Pancreas (tissue), 10 donors: ENCODE measurements around the gene MAPK14. TPM values are rescaled to one million over a fixed set of nuclear protein-coding genes. Genes with fewer than 3 reads are reported as not detected.

ENCODE experiments used
- ATAC-seq, 4 donors: fragments of 200-7000 bp; cut with Tn5 transposase; one replicate each; pipeline versions ENCODE4 v1.8.0 to v1.9.1; 2020; ENCODE audit warnings: mild to moderate bottlenecking in 4 of 4, moderate library complexity in 4 of 4
- DNase-seq, 6 donors: peaks; one replicate each; pipeline ENCODE4 v3.0.0-alpha.2; 2020
- FAIRE-seq: peaks from 2 replicates; lab custom pipeline; 2012; peaks lifted over from hg19 to GRCh38; lab: Jason Lieb, UNC
- H3K27ac ChIP-seq, 4 donors: fragments of 200-600 bp; sonication (generic); 1 replicate in 3 of 4; 2 replicates in 1 of 4; pipeline versions ENCODE4 v1.5.0 to v1.8.0; 2020
- H3K27me3 ChIP-seq, 4 donors: fragments of 200-600 bp; one replicate each; pipeline ENCODE4 v1.8.0; 2021
- H3K36me3 ChIP-seq, 3 donors: fragments of 200-600 bp; sonication (generic) in 1 of 3; one replicate each; pipeline versions ENCODE4 v1.5.0 to v1.8.0; 2020 to 2021
- H3K4me1 ChIP-seq, 3 donors: fragments of 200-600 bp; one replicate each; pipeline ENCODE4 v1.8.0; 2021
- H3K4me3 ChIP-seq, 4 donors: fragments of 200-600 bp; sonication (generic) in 2 of 4; one replicate each; pipeline versions ENCODE4 v1.5.0 to v1.8.0; 2020 to 2021
- H3K9me3 ChIP-seq, 4 donors: fragments of 200-600 bp; one replicate each; pipeline ENCODE4 v1.8.0; 2021
- WGBS, 2 donors: extraction: QIAGEN DNeasy Blood & Tissue Kit; methylation state at CpG; one replicate each; pipeline ENCODE4 v1.1.7; 2013; 5-methylcytosine and 5-hydroxymethylcytosine counted together
- intact Hi-C, 3 donors: fragments of 100-400 bp; cut with DNase I; formaldehyde crosslinking; loops; one replicate each; pipeline versions ENCODE4 v1.11.1 to v1.14.2; 2022
- polyA plus RNA-seq, 2 donors: library from polyadenylated mRNA; stranded (reverse); fragments of 200-250 nt; gene quantifications; one replicate each; pipeline ENCODE4 v1.2.3, GENCODE V29; 2013
- total RNA-seq, 6 donors: library from RNA; stranded (reverse); fragmentation: NEBNext Ultra II Directional in 4 of 6; extraction: Animal tissue kit (Norgen Biotek cat#: 25700) in 4 of 6; gene quantifications; one replicate each; pipeline versions ENCODE4 v1.2.1 to v1.2.4, GENCODE V29; 2021 to 2023
- TF ChIP-seq, protein P1 (sequence below), 4 donors: fragments of 200-600 bp; sonication (generic) in 3 of 4; IDR thresholded peaks; one replicate each; pipeline versions ENCODE4 v1.5.0 to v1.8.0; 2021; ENCODE audit warnings: antibody characterized with exemption in 4 of 4
- donor health status: healthy with polysubstance abuse.
- donor health status: DM: no; HTN: no; CAD: no; lungs with moderate emphysema.
- donor health status: DM: no; HTN: no; CAD: no.
- donor health status: control.
- donor health status: control.
- donor health status: Bipolar disorder and iron deficiency.
- donor health status: DM: yes; HTN: yes; CAD: no.
- donor health status: DM: no; HTN: no; CAD: no.
- donor health status: DM: no; HTN: no; CAD: no.
- donor health status: DM: yes; HTN: yes; CAD: no.

MAPK14 gene
- total and polyA plus RNA-seq, 8 donors, result 6.8 to 29.9 (median 16.6) TPM

DNA sequence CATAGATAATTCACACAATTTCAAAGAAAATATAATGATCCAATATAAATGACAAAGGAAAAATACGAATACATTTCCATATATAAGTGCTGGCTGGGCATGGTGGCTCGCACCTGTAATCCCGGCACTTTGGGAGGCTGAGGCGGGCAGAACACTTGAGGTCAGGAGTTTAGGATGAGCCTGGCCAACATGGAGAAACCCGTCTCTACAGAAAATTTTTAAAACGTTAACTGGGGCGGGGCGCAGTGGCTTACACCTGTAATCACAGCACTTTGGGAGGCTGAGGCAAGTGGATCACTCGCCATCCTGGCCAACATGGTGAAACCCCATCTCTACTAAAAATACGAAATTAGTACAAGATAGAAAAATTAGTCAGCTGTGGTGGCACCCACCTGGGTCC is 87.8 kb downstream of the MAPK14 start:
- Histone ChIP-seq H3K36me3 (peaks cover 0 to 11% (median 0%) of the 10 kb centered on the region in 3 donors), H3K27me3 (no peaks in the 10 kb centered on the region), H3K4me3 (no peak overlapping the region), H3K4me1 (peaks cover 0 to 7% (median 0%) of the 10 kb centered on the region in 3 donors), H3K27ac (no peak overlapping the region), H3K9me3 (no peaks in the 10 kb centered on the region)
- no peak for FAIRE-seq
- TF ChIP-seq, protein P1, sequence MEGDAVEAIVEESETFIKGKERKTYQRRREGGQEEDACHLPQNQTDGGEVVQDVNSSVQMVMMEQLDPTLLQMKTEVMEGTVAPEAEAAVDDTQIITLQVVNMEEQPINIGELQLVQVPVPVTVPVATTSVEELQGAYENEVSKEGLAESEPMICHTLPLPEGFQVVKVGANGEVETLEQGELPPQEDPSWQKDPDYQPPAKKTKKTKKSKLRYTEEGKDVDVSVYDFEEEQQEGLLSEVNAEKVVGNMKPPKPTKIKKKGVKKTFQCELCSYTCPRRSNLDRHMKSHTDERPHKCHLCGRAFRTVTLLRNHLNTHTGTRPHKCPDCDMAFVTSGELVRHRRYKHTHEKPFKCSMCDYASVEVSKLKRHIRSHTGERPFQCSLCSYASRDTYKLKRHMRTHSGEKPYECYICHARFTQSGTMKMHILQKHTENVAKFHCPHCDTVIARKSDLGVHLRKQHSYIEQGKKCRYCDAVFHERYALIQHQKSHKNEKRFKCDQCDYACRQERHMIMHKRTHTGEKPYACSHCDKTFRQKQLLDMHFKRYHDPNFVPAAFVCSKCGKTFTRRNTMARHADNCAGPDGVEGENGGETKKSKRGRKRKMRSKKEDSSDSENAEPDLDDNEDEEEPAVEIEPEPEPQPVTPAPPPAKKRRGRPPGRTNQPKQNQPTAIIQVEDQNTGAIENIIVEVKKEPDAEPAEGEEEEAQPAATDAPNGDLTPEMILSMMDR (IDR thresholded peaks at IDR 0.05), result no peak
- WGBS, 2 donors, result 97% methylated on average over 10 of the region's 10 CpGs
- ATAC-seq, result no peak
- no peak for DNase-seq
- intact Hi-C loops, result no loop called here

DNA sequence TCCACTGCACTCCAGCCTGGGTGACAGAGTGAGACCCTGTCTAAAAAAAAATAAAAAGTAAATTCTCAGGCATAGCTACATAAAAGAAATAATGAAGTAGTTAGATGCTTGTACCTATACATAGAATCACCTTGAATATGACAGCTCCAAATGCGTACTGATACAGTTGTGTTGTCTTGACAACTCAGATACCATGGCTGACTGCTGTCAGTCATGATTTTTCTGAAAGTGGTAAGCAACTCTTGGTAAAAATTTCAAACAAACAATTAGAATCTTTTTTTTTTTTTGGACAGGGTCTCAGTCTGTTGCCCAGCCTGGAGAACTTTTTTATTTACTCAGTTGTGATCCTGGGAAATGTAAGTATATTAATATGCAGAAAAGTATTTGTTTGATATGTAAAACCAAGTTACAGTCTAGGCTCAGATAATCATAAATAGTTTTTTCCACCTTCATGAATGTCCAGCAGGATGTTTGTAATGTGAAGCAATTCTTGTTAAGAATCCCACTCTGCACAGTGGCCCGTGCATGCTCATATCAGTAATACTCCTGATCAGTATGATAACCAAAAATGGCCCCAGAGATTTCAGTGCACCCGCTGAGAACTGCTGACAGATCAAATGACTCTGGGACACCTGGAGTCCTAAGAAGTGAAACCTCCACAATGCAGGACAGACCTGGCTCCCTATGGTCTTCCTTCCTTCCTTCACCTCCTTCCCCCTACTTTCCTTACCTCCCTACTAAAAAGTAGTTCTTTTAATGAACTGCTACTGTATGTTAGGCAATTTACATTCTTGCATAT is 88.7 kb downstream of the MAPK14 start:
- 44 to 55% methylated on average over 3 of the region's 3 CpGs for WGBS, 2 donors
- peaks cover 0 to 7% (median 0%) of the 10 kb centered on the region in 3 donors for H3K4me1 ChIP-seq
- TF ChIP-seq, protein P1 (IDR thresholded peaks at IDR 0.05), result no peak
- no peak for ATAC-seq
- no peak for DNase-seq
- no peak overlapping the region for H3K27ac ChIP-seq
- H3K4me3 ChIP-seq, result no peak overlapping the region
- H3K27me3 ChIP-seq, result no peaks in the 10 kb centered on the region
- no peaks in the 10 kb centered on the region for H3K9me3 ChIP-seq
- FAIRE-seq, result no peak
- H3K36me3 ChIP-seq, result peaks cover 0 to 7% (median 0%) of the 10 kb centered on the region in 3 donors
- intact Hi-C loops, result no loop called here

DNA sequence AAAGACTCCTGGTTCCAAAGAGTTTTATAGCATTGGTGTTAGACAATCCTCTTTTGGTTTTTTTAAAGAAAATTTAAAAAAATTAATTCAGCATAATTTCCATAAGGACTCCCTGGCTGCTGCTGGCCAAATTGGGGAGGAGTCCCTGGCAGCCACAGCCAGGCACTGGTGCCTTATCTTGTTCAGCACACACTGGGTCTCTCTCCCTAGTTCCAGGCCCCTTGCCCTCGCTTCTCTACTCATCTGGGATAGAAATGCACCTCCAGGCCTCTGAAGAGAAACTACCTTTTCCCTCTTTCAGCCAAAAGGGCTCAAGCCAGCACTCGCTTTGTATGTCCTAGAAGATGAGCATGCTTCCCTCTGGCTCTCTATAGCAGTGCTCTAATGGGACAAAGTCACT is 89.3 kb downstream of the MAPK14 start:
- peaks cover 0 to 7% (median 0%) of the 10 kb centered on the region in 3 donors for H3K4me1 ChIP-seq
- FAIRE-seq, result no peak
- H3K9me3 ChIP-seq, result no peaks in the 10 kb centered on the region
- TF ChIP-seq, protein P1 (IDR thresholded peaks at IDR 0.05), result no peak
- H3K27me3 ChIP-seq, result no peaks in the 10 kb centered on the region
- peaks cover 0 to 7% (median 0%) of the 10 kb centered on the region in 3 donors for H3K36me3 ChIP-seq
- DNase-seq, result no peak
- intact Hi-C loops, result no loop called here
- 89 to 95% methylated on average over 2 of the region's 2 CpGs for WGBS, 2 donors
- no peak overlapping the region for H3K4me3 ChIP-seq
- no peak for ATAC-seq
- no peak overlapping the region for H3K27ac ChIP-seq

DNA sequence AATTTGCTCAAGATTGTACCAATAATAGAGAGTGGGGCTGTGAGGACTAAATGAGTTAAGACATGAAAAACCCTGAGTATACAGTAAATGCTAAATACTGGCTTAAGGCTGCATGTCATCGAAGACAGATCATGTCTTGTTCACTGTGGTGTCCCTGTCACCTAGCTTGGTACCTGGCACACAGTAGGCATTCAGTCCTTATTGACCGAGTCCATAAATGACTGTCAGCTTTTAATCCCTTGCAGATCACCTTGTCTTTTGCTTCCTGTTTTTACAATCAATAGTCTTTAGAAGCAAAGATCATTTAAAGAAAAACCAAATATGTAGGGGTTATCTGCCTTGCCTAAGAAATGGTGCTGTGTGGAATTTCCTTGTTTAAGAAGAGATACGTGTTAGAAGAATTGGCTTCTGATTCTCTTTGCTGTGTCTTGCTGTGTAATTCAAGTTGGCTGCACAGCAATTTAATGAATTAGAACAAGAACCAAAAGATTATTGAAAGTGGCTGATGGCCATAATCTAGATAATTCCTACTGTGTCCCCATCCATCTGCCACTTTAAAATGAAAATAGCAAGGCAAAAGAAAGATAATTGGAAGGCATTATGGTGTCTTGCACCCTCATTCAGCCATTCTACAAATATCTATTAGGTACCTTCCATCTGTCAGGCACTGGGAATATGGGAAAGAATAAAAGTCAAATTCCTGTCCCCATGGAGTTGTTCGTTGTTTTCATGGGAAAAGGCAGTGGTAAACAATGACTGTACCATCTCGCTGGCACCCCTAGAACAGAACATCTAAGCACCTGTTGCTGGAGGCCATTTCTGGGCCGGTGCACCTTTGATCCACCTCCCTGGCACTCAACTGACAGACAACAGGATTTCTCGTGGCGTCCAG is 90.3 kb downstream of the MAPK14 start:
- no peaks in the 10 kb centered on the region for H3K27me3 ChIP-seq
- DNase-seq, result no peak
- FAIRE-seq, result no peak
- no peak overlapping the region for H3K27ac ChIP-seq
- TF ChIP-seq, protein P1 (IDR thresholded peaks at IDR 0.05), result no peak
- H3K36me3 ChIP-seq, result peaks cover 0 to 7% (median 0%) of the 10 kb centered on the region in 3 donors
- H3K4me1 ChIP-seq, result peaks cover 0 to 7% (median 0%) of the 10 kb centered on the region in 3 donors
- no peak for ATAC-seq
- intact Hi-C loops, result no loop called here
- WGBS, 2 donors, result 90 to 91% methylated on average over 8 of the region's 8 CpGs
- no peaks in the 10 kb centered on the region for H3K9me3 ChIP-seq
- no peak overlapping the region for H3K4me3 ChIP-seq
